H1 (cell line): Measurements from ENCODE around the gene RWDD4. TPM values are rescaled to one million over a fixed set of nuclear protein-coding genes. Genes with fewer than 3 reads are reported as not detected.

Experiments used
- CTCF ChIA-PET: fragments of 300-600 bp; sonication (Branson Sonifier 250); formaldehyde crosslinking; loops from one replicate; lab custom pipeline; 2021; ENCODE audit not compliant: partially characterized antibody; lab: Charles Lee
- POLR2A ChIA-PET: fragments of 300-600 bp; sonication (Branson Sonifier 250); formaldehyde crosslinking; loops from one replicate; lab custom pipeline; 2021; ENCODE audit warnings: inconsistent platforms; ENCODE audit not compliant: partially characterized antibody; lab: Charles Lee
- DNase-seq, 2 experiments: peaks; one replicate each; pipeline versions ENCODE4 v3.0.0 to v3.0.0-alpha.2; 2010 to 2022; ENCODE audit warnings: low spot score in 2 of 2, low read depth in 1 of 2, mixed read lengths in 1 of 2
- FAIRE-seq: peaks from 2 replicates; lab custom pipeline; 2011; peaks lifted over from hg19 to GRCh38; lab: Jason Lieb, UNC
- H2AFZ ChIP-seq: 2 replicates; pipeline ENCODE4 v1.8.1; 2012; ENCODE audit warnings: low read length, inconsistent platforms
- H2AK5ac ChIP-seq: 2 replicates; pipeline ENCODE4 v1.6.1; 2013; ENCODE audit warnings: low read depth, low read length
- H2BK120ac ChIP-seq: replicated peaks from 2 replicates; pipeline ENCODE3; 2013; ENCODE audit warnings: low read depth, low read length, inconsistent platforms
- H2BK12ac ChIP-seq: 2 replicates; pipeline ENCODE4 v1.6.1; 2013; ENCODE audit warnings: low read depth, low read length
- H2BK15ac ChIP-seq: 2 replicates; pipeline ENCODE4 v1.6.1; 2013; ENCODE audit warnings: low read length
- H2BK20ac ChIP-seq: 2 replicates; pipeline ENCODE4 v1.6.1; 2013; ENCODE audit warnings: low read length
- H2BK5ac ChIP-seq: 2 replicates; pipeline ENCODE4 v1.6.1; 2013; ENCODE audit warnings: low read depth, low read length
- H3K14ac ChIP-seq: 2 replicates; pipeline ENCODE4 v1.6.1; 2013; ENCODE audit warnings: inconsistent platforms; ENCODE audit not compliant: insufficient read length
- H3K18ac ChIP-seq: 2 replicates; pipeline ENCODE4 v1.6.1; 2013; ENCODE audit warnings: low read length; ENCODE audit errors: extremely low read depth
- H3K23ac ChIP-seq: 2 replicates; pipeline ENCODE4 v1.6.1; 2013; ENCODE audit warnings: inconsistent platforms; ENCODE audit not compliant: insufficient read length
- H3K23me2 ChIP-seq: 2 replicates; pipeline ENCODE4 v1.6.1; 2013; ENCODE audit warnings: low read depth, low read length
- H3K27ac ChIP-seq: 2 replicates; pipeline ENCODE4 v1.6.1; 2011; ENCODE audit warnings: low read depth, low read length, inconsistent platforms
- H3K27me3 ChIP-seq, 4 experiments: replicated peaks in 1 of 4; 1 replicate in 1 of 4; 2 replicates in 3 of 4; pipeline versions ENCODE4 v1.6.1 to v1.8.1; 2011 to 2013; ENCODE audit warnings: low read length in 3 of 4, mild to moderate bottlenecking in 3 of 4, inconsistent platforms in 2 of 4, mixed read lengths in 2 of 4, moderate library complexity in 1 of 4; ENCODE audit not compliant: control insufficient read depth in 3 of 4, insufficient read depth in 3 of 4; ENCODE audit errors: extremely low read depth in 1 of 4
- H3K36me3 ChIP-seq, 4 experiments: 2 replicates each; pipeline versions ENCODE4 v1.6.1 to v1.8.1; 2011 to 2013; ENCODE audit warnings: mild to moderate bottlenecking in 4 of 4, low read length in 3 of 4, moderate library complexity in 2 of 4, control low read depth in 1 of 4, inconsistent platforms in 1 of 4; ENCODE audit not compliant: insufficient read depth in 4 of 4, control insufficient read depth in 2 of 4
- H3K4ac ChIP-seq: replicated peaks from 2 replicates; pipeline ENCODE3; 2013; ENCODE audit warnings: low read length, low read depth, mixed read lengths, inconsistent platforms; ENCODE audit not compliant: insufficient read length
- H3K4me1 ChIP-seq, 4 experiments: replicated peaks in 1 of 4; 1 replicate in 1 of 4; 2 replicates in 3 of 4; pipeline versions ENCODE4 v1.6.1 to v1.8.1; 2011 to 2013; ENCODE audit warnings: low read length in 3 of 4, inconsistent platforms in 2 of 4, mixed read lengths in 1 of 4; ENCODE audit not compliant: insufficient read depth in 4 of 4, control insufficient read depth in 3 of 4
- H3K4me2 ChIP-seq, 2 experiments: 2 replicates each; pipeline versions ENCODE4 v1.6.1 to v1.8.1; 2011 to 2013; ENCODE audit warnings: low read depth in 2 of 2, low read length in 2 of 2, control low read depth in 1 of 2, inconsistent platforms in 1 of 2, mild to moderate bottlenecking in 1 of 2; ENCODE audit not compliant: insufficient read depth in 1 of 2
- H3K4me3 ChIP-seq, 4 experiments: fragments of 200-600, 300-600 bp in 1 of 4; sonication (generic), shearing (Covaris generic), sonication (Bioruptor Twin) in 1 of 4; 2 replicates each; pipeline versions ENCODE4 v1.5.1 to v1.8.1; 2011 to 2016; ENCODE audit warnings: low read length in 4 of 4, low read depth in 3 of 4, control low read depth in 2 of 4, inconsistent platforms in 2 of 4, mild to moderate bottlenecking in 2 of 4, mixed read lengths in 1 of 4, moderate library complexity in 1 of 4; ENCODE audit not compliant: insufficient read depth in 2 of 4; ENCODE audit errors: extremely low read depth in 1 of 4
- H3K56ac ChIP-seq: replicated peaks from 2 replicates; pipeline ENCODE3; 2013; ENCODE audit warnings: low read depth, mild to moderate bottlenecking, mixed read lengths, low read length, inconsistent platforms; ENCODE audit not compliant: insufficient read length
- H3K79me1 ChIP-seq: 2 replicates; pipeline ENCODE4 v1.6.1; 2013; ENCODE audit warnings: low read depth, low read length, control low read depth
- H3K79me2 ChIP-seq, 2 experiments: 2 replicates each; pipeline versions ENCODE4 v1.6.1 to v1.8.1; 2012 to 2013; ENCODE audit warnings: low read length in 2 of 2, mild to moderate bottlenecking in 2 of 2, inconsistent platforms in 1 of 2; ENCODE audit not compliant: insufficient read depth in 2 of 2, control insufficient read depth in 1 of 2
- H3K9ac ChIP-seq, 4 experiments: replicated peaks in 1 of 4; 1 replicate in 1 of 4; 2 replicates in 3 of 4; pipeline versions ENCODE4 v1.6.1 to v1.8.1; 2011 to 2013; ENCODE audit warnings: low read depth in 3 of 4, low read length in 3 of 4, control low read depth in 2 of 4, mild to moderate bottlenecking in 2 of 4, moderate library complexity in 2 of 4, inconsistent platforms in 1 of 4; ENCODE audit errors: extremely low read depth in 1 of 4
- H3K9me3 ChIP-seq, 2 experiments: 2 replicates each; pipeline versions ENCODE4 v1.6.1 to v1.8.1; 2012 to 2013; ENCODE audit warnings: mild to moderate bottlenecking in 2 of 2, moderate library complexity in 2 of 2, control low read depth in 1 of 2, inconsistent platforms in 1 of 2, low read depth in 1 of 2, low read length in 1 of 2, mixed read lengths in 1 of 2; ENCODE audit not compliant: insufficient read depth in 2 of 2
- H4K20me1 ChIP-seq, 2 experiments: replicated peaks in 1 of 2; 2 replicates each; pipeline versions ENCODE3 to v1.8.1; 2011 to 2013; ENCODE audit warnings: inconsistent platforms in 2 of 2, low read length in 2 of 2, mild to moderate bottlenecking in 1 of 2; ENCODE audit not compliant: insufficient read depth in 2 of 2, control insufficient read depth in 1 of 2
- H4K5ac ChIP-seq: 2 replicates; pipeline ENCODE4 v1.6.1; 2013; ENCODE audit warnings: low read length, low read depth, mixed read lengths, inconsistent platforms; ENCODE audit not compliant: insufficient read length
- H4K8ac ChIP-seq: 2 replicates; pipeline ENCODE4 v1.8.0; 2013; ENCODE audit warnings: mild to moderate bottlenecking, moderate library complexity, low read length, inconsistent platforms; ENCODE audit not compliant: insufficient read depth; ENCODE audit errors: extremely low read depth
- H4K91ac ChIP-seq: replicated peaks from 2 replicates; pipeline ENCODE3; 2013; ENCODE audit warnings: low read length, mixed read lengths, inconsistent platforms; ENCODE audit not compliant: insufficient read length
- SIX5 ChIP-seq: IDR thresholded peaks from 2 replicates; pipeline ENCODE4 v1.6.1; 2011; ENCODE audit warnings: mild to moderate bottlenecking, low read depth, low read length
- SRF ChIP-seq: IDR thresholded peaks from 2 replicates; pipeline ENCODE4 v1.6.1; 2011; ENCODE audit warnings: mild to moderate bottlenecking, low read depth, low read length, moderate library complexity
- WGBS, 2 experiments: shearing (Covaris generic) in 1 of 2; methylation state at CpG; one replicate each; pipeline versions ENCODE4 v1.1.6 to v1.1.7; 2013 to 2015; ENCODE audit warnings: low lambda C conversion rate in 2 of 2, mixed read lengths in 2 of 2, inconsistent platforms in 1 of 2, low coverage in 1 of 2, missing lambda C conversion rate in 1 of 2; ENCODE audit not compliant: insufficient replicate concordance in 2 of 2, insufficient coverage in 1 of 2, insufficient read length in 1 of 2; ENCODE audit errors: extremely low coverage in 1 of 2, missing lambda C conversion rate in 1 of 2; 5-methylcytosine and 5-hydroxymethylcytosine counted together
- polyA plus RNA-seq, 7 experiments: library from polyadenylated mRNA; depleted of rRNA in 3 of 7; stranded (reverse) in 5 of 7; unstranded in 2 of 7; fragments of >200 nt in 5 of 7; fragments of 200-250 nt in 2 of 7; gene quantifications; 1 replicate in 5 of 7; 2 replicates in 1 of 7; 4 replicates in 1 of 7; pipeline versions ENCODE4 v1.2.1 to v1.2.3, GENCODE V29; 2011 to 2013; ENCODE audit warnings: missing spikeins in 2 of 7, mixed read lengths in 2 of 7
- total RNA-seq: library from RNA; stranded (reverse); fragmentation: NEBNext Ultra II Directional; extraction: Animal tissue kit (Norgen Biotek cat#: 25700); gene quantifications from 2 replicates; pipeline ENCODE4 v1.2.1, GENCODE V29; 2021

RWDD4 gene
- total and polyA plus RNA-seq, 2 of the 8 experiments (the other 6 are each of a cell fraction or from before 2014, with no cell fraction given): 5.4 to 18.9 TPM

GRCh38 chr4:183638436-183638835 lies 20.5 kb downstream of the RWDD4 start:
- Histone ChIP-seq H2BK12ac (no peak overlapping the region), H3K9me3 (no peaks in the 10 kb centered on the region), H3K4me2 (no peak overlapping the region), H3K27me3 (no peaks in the 10 kb centered on the region), H3K23ac (no peak overlapping the region), H3K18ac (no peak overlapping the region), H3K79me2 (no peaks in the 10 kb centered on the region), H3K4ac (no peak overlapping the region), H2BK5ac (no peak overlapping the region), H2BK120ac (no peak overlapping the region), H3K9ac (no peak overlapping the region), H4K5ac (no peak overlapping the region), H4K20me1 (no peaks in the 10 kb centered on the region), H3K4me3 (no peak overlapping the region), H3K36me3 (peaks cover 0 to 3% (median 0%) of the 10 kb centered on the region in 4 experiments; a peak in 3 of 8 replicates), H4K8ac (no peak overlapping the region), H3K56ac (no peak overlapping the region), H3K79me1 (no peaks in the 10 kb centered on the region), H4K91ac (no peak overlapping the region), H3K14ac (no peak overlapping the region), H2BK15ac (no peak overlapping the region), H2AK5ac (no peak overlapping the region), H3K4me1 (peaks cover 2 to 9% (median 5%) of the 10 kb centered on the region in 4 experiments; a peak in 6 of 7 replicates), H3K23me2 (no peaks in the 10 kb centered on the region), H2AFZ (no peak overlapping the region), H3K27ac (no peak overlapping the region), H2BK20ac (no peak overlapping the region)
- TF ChIP-seq SRF: no peak
- TF ChIP-seq SIX5: no peak
- WGBS, 2 experiments: 87% methylated on average over 5 of the region's 5 CpGs; no CpG with 5 or more reads in 1 of the 2 experiments
- ChIA-PET CTCF (no interaction called here), POLR2A (interaction anchor here (0.7 kb wide), 1 partner anchor 12 kb away, joined by 3 read pairs; no protein-coding TSS in a partner anchor)
- DNase-seq: no peak
- FAIRE-seq: no peak
